GM12892 (cell line): ENCODE measurements around the gene DNAJB8.

ENCODE experiments used
- POLR2A ChIP-seq: IDR thresholded peaks from 2 replicates; pipeline ENCODE4 v1.6.1; 2011; ENCODE audit warnings: low read depth, low read length, control low read depth
- POLR2AphosphoS5 ChIP-seq: IDR thresholded peaks from 2 replicates; pipeline ENCODE4 v1.6.1; 2011; ENCODE audit warnings: low read depth, low read length, control low read depth
- TAF1 ChIP-seq: IDR thresholded peaks from 2 replicates; pipeline ENCODE4 v1.6.1; 2011; ENCODE audit warnings: low read depth, mild to moderate bottlenecking, control low read depth, low read length, borderline replicate concordance

- TF ChIP-seq POLR2A (no peak), POLR2AphosphoS5 (no peak), TAF1 (no peak)
Measured at GRCh38 chr3:128490650-128490914, 23.9 kb upstream of the DNAJB8 start.
